SH-SY5Y (cell line): ENCODE results near the gene NUDT6.

Experiments used
- GATA2 ChIP-seq: IDR thresholded peaks from 2 replicates; pipeline ENCODE4 v1.6.1; 2011; ENCODE audit warnings: mild to moderate bottlenecking, low read depth, low read length
- GATA3 ChIP-seq: IDR thresholded peaks from 2 replicates; pipeline ENCODE4 v1.6.1; 2011; ENCODE audit warnings: low read depth, mild to moderate bottlenecking, low read length, moderate library complexity

DNA sequence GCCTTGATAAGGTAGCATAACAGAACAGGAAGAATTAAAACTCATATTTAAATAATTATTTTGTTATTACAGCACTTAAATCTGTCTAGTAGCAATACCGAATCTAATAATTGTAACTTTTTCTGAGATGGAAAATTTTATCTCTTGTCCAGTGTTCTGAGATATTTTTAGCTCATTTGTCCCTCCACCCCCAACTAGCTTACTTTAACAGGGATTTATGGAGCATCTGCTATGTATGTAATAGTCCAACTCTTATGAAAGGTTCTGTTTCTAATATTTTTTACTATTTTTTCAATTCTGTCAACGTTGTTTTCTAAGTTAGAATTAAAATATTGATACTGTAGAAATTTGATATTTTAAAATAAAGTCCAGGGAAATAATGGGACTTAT lies 38.2 kb upstream of the NUDT6 start:
- no peak for TF ChIP-seq GATA2
- no peak for TF ChIP-seq GATA3
